WERI-Rb-1 (cell line): ENCODE data around the gene CASP7.

Source experiments
- DNase-seq: peaks from one replicate; pipeline ENCODE4 v3.0.0-alpha.2; 2020
- H3K27ac ChIP-seq: fragments of 250-450 bp; sonication (Bioruptor Pico); 2 replicates; pipeline ENCODE4 v1.5.1; 2020; ENCODE audit warnings: mild to moderate bottlenecking, moderate library complexity
- H3K27me3 ChIP-seq: fragments of 250-450 bp; sonication (Bioruptor Pico); 2 replicates; pipeline ENCODE4 v1.5.1; 2021; ENCODE audit warnings: mild to moderate bottlenecking, low read depth, moderate library complexity; ENCODE audit not compliant: insufficient read depth, severe bottlenecking
- H3K36me3 ChIP-seq: fragments of 250-450 bp; sonication (Bioruptor Pico); 2 replicates; pipeline ENCODE4 v1.5.1; 2020; ENCODE audit warnings: mild to moderate bottlenecking, moderate library complexity
- H3K4me3 ChIP-seq: 2 replicates; pipeline ENCODE4 v1.5.1; 2011; ENCODE audit warnings: low read depth, mild to moderate bottlenecking, control low read depth, low read length
- H3K9me3 ChIP-seq: fragments of 250-450 bp; sonication (Bioruptor Pico); 2 replicates; pipeline ENCODE4 v1.5.1; 2021; ENCODE audit warnings: mild to moderate bottlenecking, moderate library complexity; ENCODE audit not compliant: severe bottlenecking
- TF ChIP-seq, protein P1 (sequence below): IDR thresholded peaks from 2 replicates; pipeline ENCODE4 v1.5.1; 2011; ENCODE audit warnings: low read depth, mild to moderate bottlenecking, control low read depth, inconsistent platforms, low read length

Gene CASP7

DNA sequence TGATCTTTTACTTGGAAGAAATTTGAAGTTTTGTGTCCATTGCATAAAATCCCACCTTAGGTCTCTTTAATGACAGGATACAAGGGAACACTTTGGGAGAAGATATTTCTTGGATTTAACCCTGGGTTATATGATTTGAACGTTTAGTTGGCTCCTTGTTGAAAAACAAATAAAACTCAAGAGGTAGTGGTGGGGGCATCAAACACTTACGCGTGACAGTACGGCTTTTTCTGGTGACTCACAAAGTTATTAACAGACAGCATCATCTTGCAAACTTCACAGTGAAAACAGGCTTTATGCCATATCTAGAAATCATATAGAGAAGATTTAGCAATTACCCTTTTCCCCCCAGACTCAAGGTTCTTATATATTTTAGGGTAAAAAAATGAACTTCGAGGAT is 16.6 kb upstream of the CASP7 start:
- no peaks in the 10 kb centered on the region for H3K36me3 ChIP-seq
- no peaks in the 10 kb centered on the region for H3K27me3 ChIP-seq
- no peak for DNase-seq
- TF ChIP-seq, protein P1, sequence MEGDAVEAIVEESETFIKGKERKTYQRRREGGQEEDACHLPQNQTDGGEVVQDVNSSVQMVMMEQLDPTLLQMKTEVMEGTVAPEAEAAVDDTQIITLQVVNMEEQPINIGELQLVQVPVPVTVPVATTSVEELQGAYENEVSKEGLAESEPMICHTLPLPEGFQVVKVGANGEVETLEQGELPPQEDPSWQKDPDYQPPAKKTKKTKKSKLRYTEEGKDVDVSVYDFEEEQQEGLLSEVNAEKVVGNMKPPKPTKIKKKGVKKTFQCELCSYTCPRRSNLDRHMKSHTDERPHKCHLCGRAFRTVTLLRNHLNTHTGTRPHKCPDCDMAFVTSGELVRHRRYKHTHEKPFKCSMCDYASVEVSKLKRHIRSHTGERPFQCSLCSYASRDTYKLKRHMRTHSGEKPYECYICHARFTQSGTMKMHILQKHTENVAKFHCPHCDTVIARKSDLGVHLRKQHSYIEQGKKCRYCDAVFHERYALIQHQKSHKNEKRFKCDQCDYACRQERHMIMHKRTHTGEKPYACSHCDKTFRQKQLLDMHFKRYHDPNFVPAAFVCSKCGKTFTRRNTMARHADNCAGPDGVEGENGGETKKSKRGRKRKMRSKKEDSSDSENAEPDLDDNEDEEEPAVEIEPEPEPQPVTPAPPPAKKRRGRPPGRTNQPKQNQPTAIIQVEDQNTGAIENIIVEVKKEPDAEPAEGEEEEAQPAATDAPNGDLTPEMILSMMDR = no peak
- no peak overlapping the region for H3K4me3 ChIP-seq
- H3K9me3 ChIP-seq = no peaks in the 10 kb centered on the region
- no peak overlapping the region for H3K27ac ChIP-seq

DNA sequence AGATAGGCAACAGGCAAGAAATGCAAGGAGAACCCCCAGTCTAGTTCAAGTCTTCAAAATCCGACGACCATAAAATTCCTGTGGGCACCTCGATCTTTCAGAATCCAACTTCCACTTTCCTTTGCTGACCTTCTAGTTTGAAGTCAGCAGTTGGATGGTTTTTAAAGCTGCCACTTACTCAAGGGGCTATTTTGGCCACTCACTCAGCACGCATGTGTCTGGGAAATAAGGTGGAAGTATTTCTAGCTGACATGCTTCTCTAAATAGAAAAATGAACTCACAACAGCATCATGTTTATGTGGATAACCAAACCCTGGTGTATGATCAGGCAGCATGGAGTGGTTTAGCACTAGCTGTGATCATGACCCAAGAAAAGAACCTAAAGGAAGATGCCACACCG is 15.8 kb upstream of the CASP7 start, which contains the start of gene NRAP:
NRAP (minus strand) TSS at position 134 of the 400 bp plus-strand sequence. CDS start 159 bp downstream, outside the sequence.
- no peaks in the 10 kb centered on the region for H3K27me3 ChIP-seq
- no peaks in the 10 kb centered on the region for H3K36me3 ChIP-seq
- no peak within 1 kb of the TSS for H3K4me3 ChIP-seq
- no peak within 1 kb of the TSS for H3K27ac ChIP-seq
- DNase-seq = no peak
- no peaks in the 10 kb centered on the region for H3K9me3 ChIP-seq
- TF ChIP-seq, protein P1 = no peak

DNA sequence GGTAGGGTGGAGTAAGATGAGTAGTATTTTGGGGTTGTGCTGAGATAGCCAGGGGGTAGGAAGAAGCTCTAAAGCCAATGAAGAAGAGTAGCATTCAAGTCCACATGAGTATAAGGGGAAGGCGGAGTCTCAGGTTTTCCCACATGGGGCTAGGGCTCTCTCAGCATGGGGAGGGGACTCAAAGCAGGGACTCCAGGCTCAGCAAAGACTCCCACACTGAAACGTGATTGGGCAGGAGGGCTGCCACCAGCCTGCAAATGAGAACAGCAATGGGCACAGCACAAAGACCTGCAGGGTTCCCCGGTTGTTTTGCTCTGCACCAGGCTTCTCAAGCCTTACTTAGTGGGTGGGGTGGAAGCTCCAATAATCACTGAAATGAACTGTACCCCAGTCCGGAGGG is 14.4 kb upstream of the CASP7 start:
- Histone ChIP-seq H3K27ac (no peak overlapping the region), H3K4me3 (no peak overlapping the region), H3K27me3 (no peaks in the 10 kb centered on the region), H3K9me3 (no peaks in the 10 kb centered on the region), H3K36me3 (no peaks in the 10 kb centered on the region)
- no peak for DNase-seq
- TF ChIP-seq, protein P1 = no peak

DNA sequence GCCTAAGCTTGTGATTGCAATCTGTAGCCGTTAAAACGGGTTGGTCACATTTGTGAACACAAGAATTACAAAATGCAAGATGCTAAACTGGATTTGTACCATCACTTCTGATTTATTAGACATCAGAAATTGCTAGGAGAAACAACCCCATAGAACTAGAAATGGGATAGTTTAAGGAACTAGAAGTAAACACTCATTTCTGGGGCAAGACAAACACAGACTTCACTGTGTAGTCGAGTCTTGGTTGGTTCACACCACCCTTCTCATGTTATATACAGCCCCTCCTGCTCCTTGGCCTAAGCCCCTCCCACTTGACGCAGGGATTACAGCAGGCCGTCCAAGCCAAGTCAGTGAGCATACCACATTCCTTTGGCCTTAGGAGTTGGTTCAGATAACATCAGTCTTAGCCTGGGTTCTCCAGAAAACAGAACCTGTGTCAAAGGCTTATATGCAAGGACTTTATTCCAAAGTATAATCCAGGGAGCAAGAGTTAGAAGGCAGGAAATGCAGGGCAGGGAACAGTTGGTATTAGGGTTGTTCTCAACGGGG is 13.8 kb upstream of the CASP7 start:
- TF ChIP-seq, protein P1 = no peak

DNA sequence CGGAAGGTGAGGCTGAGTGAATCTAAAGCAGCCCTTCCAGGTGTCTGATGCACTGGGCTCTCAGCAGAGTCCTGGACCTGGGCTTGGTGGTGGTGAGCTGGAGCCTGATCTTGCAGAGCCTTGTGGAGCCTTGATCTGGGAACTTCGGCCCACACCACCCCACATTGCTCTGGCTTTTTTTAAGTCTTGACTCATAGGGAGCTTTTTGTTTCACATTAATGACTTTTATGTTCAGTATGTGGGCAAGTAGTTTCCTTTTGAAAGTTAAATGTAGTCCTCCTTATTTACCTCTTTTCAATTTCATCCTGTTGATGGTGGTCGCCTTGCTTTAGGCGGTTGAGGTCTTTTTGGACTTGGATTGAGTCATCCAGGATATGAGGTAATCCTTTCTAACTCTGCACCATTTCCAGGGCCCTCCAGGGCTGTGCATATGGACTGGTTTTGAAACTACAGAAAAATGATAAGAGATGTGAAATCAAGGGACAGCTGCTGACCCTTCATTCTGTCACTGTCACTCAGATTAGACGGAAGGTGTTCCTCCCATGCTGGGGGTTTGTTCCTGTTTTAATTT is 12.9 kb upstream of the CASP7 start:
- Histone ChIP-seq H3K36me3 (no peaks in the 10 kb centered on the region), H3K9me3 (no peaks in the 10 kb centered on the region), H3K27ac (no peak overlapping the region), H3K4me3 (no peak overlapping the region), H3K27me3 (no peaks in the 10 kb centered on the region)
- DNase-seq = no peak
- TF ChIP-seq, protein P1 = no peak

More for the DNA sequence above, 13.8 kb upstream of the CASP7 start:
- H3K27me3 ChIP-seq = no peaks in the 10 kb centered on the region
- no peaks in the 10 kb centered on the region for H3K9me3 ChIP-seq
- H3K36me3 ChIP-seq = no peaks in the 10 kb centered on the region
- no peak overlapping the region for H3K27ac ChIP-seq
- no peak for DNase-seq
- no peak overlapping the region for H3K4me3 ChIP-seq
